NCI-H226 (cell line): ENCODE measurements around the gene CNKSR2.
"Not testable (repeated sequence)": the region's sequence is repeated elsewhere in the genome, so short reads cannot be mapped to it uniquely, and the experiment has no call there.

Source experiments
- DNase-seq: peaks from one replicate; pipeline ENCODE4 v3.0.0-alpha.2; 2015

The CNKSR2 gene

GRCh38 chrX:21457718-21458117 lies 83.5 kb downstream of the CNKSR2 start:
- no peak for DNase-seq

- no peak for DNase-seq
Measured at GRCh38 chrX:21469071-21469470, 94.9 kb downstream of the CNKSR2 start.

DNA sequence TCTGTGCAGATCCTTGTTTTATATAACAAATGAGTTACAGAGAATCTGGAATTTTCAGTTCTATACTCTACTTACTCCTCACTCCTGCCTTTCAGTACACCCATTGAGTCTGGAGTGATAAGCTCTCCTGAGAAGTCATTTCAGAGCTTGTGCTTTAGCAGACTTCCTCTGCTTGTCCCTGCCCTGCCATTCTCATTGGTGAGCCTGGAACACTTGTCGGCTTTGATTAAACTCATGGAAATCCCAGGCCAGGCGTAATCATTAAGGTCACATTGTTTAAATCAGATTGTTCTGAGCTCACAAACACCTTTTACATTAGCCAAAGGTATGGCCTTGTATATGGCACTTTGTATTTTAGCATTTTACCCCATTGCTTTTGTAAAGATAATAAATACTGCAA lies 102.7 kb downstream of the CNKSR2 start:
- DNase-seq, result no peak

DNA sequence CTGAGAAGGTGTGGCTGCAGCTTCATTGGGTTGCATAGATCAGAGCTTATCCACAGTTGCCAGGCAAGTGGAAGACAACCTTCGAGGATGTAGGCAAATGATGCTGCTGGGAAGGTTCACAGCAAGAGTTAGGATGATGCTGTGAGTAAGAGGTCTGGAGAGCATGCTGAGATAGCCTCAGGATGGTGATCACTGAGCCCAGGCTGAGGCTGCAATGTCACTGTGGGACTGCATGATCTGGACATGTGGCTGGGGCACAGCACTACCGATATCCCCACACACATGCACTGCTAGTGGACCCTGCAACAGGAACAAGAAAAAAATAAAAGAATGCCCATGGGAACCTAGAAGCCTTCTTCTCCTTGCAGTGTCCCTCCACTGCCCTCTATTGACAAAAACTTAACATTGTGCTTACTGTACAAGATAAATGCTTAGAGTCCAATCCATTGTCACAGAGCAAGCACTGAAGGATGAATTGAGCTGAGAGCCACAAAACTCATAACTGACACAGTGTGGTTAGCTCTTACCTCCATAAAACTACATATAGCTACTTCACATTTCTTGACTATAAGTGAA lies 105.6 kb downstream of the CNKSR2 start:
- peak; percentile 7 for DNase-seq

GRCh38 chrX:21481761-21482160 lies 107.5 kb downstream of the CNKSR2 start:
- no peak for DNase-seq

GRCh38 chrX:21484051-21484450 lies 109.8 kb downstream of the CNKSR2 start:
- DNase-seq, result not testable (repeated sequence)

DNA sequence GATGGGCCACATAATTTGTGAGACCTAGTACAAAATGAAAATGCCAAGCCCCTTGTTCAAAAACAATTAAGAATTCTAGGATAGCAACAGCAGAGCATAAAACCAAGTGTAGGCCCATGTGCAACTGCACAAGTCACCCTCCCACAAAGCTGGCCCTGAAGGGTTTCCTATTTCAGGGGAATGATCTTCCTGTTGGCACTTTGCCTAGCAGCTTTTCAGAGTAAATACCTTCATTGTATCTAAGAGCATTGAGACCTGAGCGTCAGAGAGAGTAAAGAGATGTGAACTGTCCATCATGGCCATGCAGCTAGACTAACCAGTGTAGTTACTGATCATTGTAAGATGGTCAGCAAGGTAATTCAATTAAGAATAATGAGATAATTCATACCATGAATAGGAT lies 113.6 kb downstream of the CNKSR2 start:
- peak; percentile 48 for DNase-seq

GRCh38 chrX:21490341-21490740 lies 116.1 kb downstream of the CNKSR2 start:
- peak; percentile 61 for DNase-seq

- no peak for DNase-seq
Measured at GRCh38 chrX:21493226-21493830, 119.1 kb downstream of the CNKSR2 start.

GRCh38 chrX:21503593-21503992 lies 129.4 kb downstream of the CNKSR2 start:
- DNase-seq, result no peak

DNA sequence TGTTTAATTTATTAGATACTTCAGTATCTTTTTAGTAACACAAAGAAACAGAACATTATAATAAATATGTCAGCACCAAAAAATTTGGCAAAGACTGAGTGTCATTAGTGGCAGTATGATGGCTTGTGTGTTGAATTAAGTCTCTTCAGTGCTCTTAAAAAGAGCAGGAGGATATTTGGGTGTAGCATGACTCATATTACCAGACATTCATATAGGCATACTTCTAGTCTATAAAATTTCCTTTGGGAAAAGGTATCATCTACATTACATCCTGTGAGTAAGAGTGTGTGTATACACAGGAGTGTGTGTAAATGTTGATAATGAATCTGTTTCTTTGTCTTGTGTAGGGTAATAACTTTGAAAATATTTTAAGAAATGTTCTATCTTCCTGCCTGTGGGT lies 135.7 kb downstream of the CNKSR2 start:
- peak; percentile 42 for DNase-seq

DNA sequence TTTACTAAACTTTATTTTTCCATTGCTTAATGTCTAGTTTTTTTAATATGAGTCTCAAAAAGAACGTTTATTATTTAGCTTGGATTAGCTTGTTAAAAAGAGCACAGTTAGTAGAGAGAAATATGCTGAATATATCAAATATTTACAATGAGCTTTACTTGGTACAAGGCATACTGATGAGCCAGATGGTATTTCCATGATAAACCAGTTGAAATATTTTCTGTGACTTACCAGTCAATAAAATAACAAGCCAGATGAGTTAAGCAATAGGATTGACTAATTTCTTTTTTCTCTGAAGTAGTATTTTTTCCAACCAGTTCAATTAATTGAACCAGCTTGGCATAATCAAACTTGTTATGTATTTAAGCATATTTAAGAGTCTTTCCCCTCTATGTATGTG lies 149.8 kb downstream of the CNKSR2 start:
- DNase-seq, result no peak

DNA sequence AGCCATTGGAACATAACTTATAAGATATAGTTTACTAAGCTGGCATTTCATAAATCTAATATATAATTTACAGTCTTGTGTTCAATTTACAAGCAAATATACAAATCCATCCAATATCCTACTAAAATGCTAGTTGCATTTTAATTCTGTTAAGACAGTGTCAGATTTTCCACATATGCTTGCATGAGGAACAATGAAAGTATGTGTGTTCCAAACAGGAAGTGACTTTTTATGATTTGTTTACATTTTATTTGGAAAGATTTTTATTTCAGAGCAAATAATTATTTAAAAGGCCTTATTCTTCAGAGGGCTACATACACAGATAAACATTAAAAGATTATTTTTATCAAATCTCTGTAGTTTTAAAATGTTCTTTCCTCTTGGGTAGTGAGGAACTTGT lies 153.9 kb downstream of the CNKSR2 start:
- no peak for DNase-seq

DNA sequence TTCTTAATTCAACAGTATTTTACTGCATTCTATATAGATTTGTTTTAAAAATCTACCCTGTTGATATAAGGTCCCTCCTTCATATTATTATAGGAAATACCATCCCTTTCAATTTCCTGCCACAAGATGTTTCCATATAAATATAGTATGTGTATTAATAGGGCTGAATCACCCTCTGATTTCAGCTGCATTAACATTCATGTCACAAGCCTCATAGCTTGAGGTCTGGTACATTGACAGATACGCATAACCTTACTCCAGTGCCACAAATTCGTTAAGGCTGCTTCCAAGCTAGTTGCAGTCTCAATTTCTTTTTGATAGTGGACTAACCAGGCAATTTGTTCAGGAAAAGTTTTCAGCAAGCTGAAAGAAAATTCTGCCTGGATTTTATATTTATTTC lies 155.6 kb downstream of the CNKSR2 start:
- DNase-seq, result no peak

DNA sequence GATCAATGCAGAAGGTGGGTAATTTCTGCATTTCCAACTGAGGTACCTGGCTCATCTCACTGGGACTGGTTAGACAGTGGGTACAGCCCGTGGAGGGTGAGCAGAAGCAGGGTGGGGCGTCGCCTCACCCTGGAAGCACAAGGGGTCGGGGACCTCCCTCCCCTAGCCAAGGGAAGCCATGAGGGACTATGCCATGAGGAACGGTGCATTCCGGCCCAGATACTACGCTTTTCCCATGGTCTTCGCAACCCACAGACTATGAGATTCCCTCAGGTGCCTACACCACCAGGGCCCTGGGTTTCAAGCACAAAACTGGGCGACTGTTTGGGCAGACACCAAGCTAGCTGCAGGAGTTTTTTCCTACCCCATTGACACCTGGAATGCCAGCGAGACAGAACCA lies 170.4 kb downstream of the CNKSR2 start:
- DNase-seq, result not testable (repeated sequence)

- no peak for DNase-seq
Measured at GRCh38 chrX:21559417-21559816, 185.2 kb downstream of the CNKSR2 start.

GRCh38 chrX:21565025-21565424 lies 190.8 kb downstream of the CNKSR2 start:
- DNase-seq, result no peak

- no peak for DNase-seq
Measured at GRCh38 chrX:21574793-21575192, 200.6 kb downstream of the CNKSR2 start.

GRCh38 chrX:21581479-21581878 lies 207.3 kb downstream of the CNKSR2 start:
- peak; percentile 34 for DNase-seq

- DNase-seq, result no peak
Measured at GRCh38 chrX:21586001-21586400, 211.8 kb downstream of the CNKSR2 start.

GRCh38 chrX:21590012-21590776 lies 216.0 kb downstream of the CNKSR2 start:
- DNase-seq, result no peak

DNA sequence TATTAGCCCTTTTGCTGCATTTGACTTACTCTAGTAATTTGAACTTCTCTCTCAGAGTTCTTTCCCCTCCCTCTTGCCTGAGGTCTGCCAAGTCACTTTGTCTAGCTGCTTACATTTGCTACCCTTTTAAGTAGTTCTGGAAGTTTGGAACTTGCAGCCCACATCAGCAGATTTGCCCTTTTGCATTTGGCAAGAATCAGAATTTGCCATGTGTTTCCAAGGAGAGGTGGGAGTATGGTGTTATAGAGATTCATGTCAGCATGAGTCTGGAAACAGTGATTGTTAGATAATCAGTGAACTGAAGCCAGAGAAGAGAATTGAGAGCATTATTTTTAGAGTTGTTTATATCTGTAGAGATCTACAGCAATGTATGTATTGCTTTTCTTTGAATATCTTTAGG lies 231.8 kb downstream of the CNKSR2 start:
- no peak for DNase-seq

DNA sequence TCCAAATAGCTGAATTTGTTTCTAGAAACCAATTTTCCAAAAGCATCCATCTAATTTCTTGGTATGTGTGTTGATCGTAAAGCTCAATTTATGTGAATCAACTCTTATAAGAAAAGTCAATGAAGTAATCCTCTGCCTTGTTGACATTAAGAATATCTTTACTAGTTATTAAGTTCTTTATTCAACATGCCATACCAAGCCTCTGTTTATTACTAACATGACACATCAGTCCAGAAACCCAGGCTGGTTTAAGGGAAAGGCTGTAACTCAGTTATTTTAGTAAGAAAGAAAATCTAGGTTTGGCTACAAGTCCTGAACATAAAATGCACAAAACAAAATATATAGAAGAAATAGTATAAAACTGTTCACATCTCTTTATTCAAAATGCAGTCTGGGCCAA lies 235.9 kb downstream of the CNKSR2 start:
- no peak for DNase-seq

- DNase-seq, result no peak
Measured at GRCh38 chrX:21612154-21612553, 237.9 kb downstream of the CNKSR2 start.
